Parathyroid adenoma (tissue), 2 donors: ENCODE data around the gene SLC16A9.
A peak's percentile ranks its signal among the peaks of the same experiment; 100 is the strongest.

ENCODE experiments used
- H2AFZ ChIP-seq: fragments of 300-600 bp; sonication (generic); one replicate; pipeline ENCODE4 v1.7.0; 2017; ENCODE audit warnings: antibody characterized with exemption, mild to moderate bottlenecking
- H3K27ac ChIP-seq: fragments of 300-600 bp; sonication (generic); one replicate; pipeline ENCODE4 v1.7.0; 2017
- H3K27me3 ChIP-seq: fragments of 300-600 bp; sonication (generic); one replicate; pipeline ENCODE4 v1.7.0; 2017; ENCODE audit warnings: low read length; ENCODE audit not compliant: control insufficient read depth, insufficient read depth
- H3K36me3 ChIP-seq: fragments of 300-600 bp; sonication (generic); one replicate; pipeline ENCODE4 v1.7.0; 2017; ENCODE audit warnings: low read length; ENCODE audit not compliant: control insufficient read depth, insufficient read depth
- H3K4me1 ChIP-seq: fragments of 300-600 bp; sonication (generic); one replicate; pipeline ENCODE4 v1.7.0; 2017; ENCODE audit warnings: control low read depth
- H3K4me2 ChIP-seq: fragments of 300-600 bp; sonication (generic); one replicate; pipeline ENCODE4 v1.7.0; 2017; ENCODE audit warnings: low read length
- H3K4me3 ChIP-seq: fragments of 300-600 bp; sonication (generic); one replicate; pipeline ENCODE4 v1.7.0; 2017; ENCODE audit warnings: low read depth, low read length
- H3K79me2 ChIP-seq: fragments of 300-600 bp; sonication (generic); one replicate; pipeline ENCODE4 v1.7.0; 2017; ENCODE audit warnings: control low read depth
- H3K9ac ChIP-seq: fragments of 300-600 bp; sonication (generic); one replicate; pipeline ENCODE4 v1.7.0; 2017; ENCODE audit warnings: mild to moderate bottlenecking
- H3K9me3 ChIP-seq: fragments of 300-600 bp; sonication (generic); one replicate; pipeline ENCODE4 v1.7.0; 2017; ENCODE audit warnings: low read length; ENCODE audit not compliant: control insufficient read depth
- CTCF ChIP-seq: fragments of 300-600 bp; sonication (generic); IDR thresholded peaks from one replicate; pipeline ENCODE4 v1.7.0; 2017; ENCODE audit warnings: antibody characterized with exemption, mild to moderate bottlenecking
- donor health status: primary hyperparathyroidism.

SLC16A9 gene

GRCh38 chr10:59709395-59710125 is at the start of gene SLC16A9:
TSS of gene SLC16A9 (minus strand) at chr10:59709850. CDS start at chr10:59684291, 25,559 bp downstream.
- Histone ChIP-seq H3K27me3 (no peaks in the 10 kb centered on the region), H3K4me2 (peak within 1 kb of the TSS; percentile 76), H3K27ac (peak within 1 kb of the TSS; percentile 40), H3K9ac (no peak within 1 kb of the TSS), H2AFZ (peak within 1 kb of the TSS; percentile 79), H3K36me3 (no peaks in the 10 kb centered on the region), H3K79me2 (no peaks in the 10 kb centered on the region), H3K9me3 (no peaks in the 10 kb centered on the region), H3K4me1 (no peaks in the 10 kb centered on the region), H3K4me3 (peak within 1 kb of the TSS; percentile 66)
- peak; percentile 40 for TF ChIP-seq CTCF

- Histone ChIP-seq H3K36me3 (no peaks in the 10 kb centered on the region), H3K4me2 (no peak overlapping the region), H3K27ac (no peak overlapping the region), H3K9me3 (no peaks in the 10 kb centered on the region), H3K9ac (no peak overlapping the region), H3K4me1 (no peaks in the 10 kb centered on the region), H2AFZ (no peak overlapping the region), H3K4me3 (no peak overlapping the region), H3K79me2 (no peaks in the 10 kb centered on the region), H3K27me3 (no peaks in the 10 kb centered on the region)
- TF ChIP-seq CTCF: no peak
These were observed 48.3 kb upstream of the SLC16A9 start for GRCh38 chr10:59757966-59758365.

GRCh38 chr10:59754951-59755350 is 45.3 kb upstream of the SLC16A9 start:
- no peak overlapping the region for H3K9ac ChIP-seq
- no peak for TF ChIP-seq CTCF
- H3K79me2 ChIP-seq: no peaks in the 10 kb centered on the region
- H3K9me3 ChIP-seq: no peaks in the 10 kb centered on the region
- no peak overlapping the region for H3K4me3 ChIP-seq
- H3K27me3 ChIP-seq: no peaks in the 10 kb centered on the region
- no peaks in the 10 kb centered on the region for H3K4me1 ChIP-seq
- no peak overlapping the region for H3K4me2 ChIP-seq
- H2AFZ ChIP-seq: no peak overlapping the region
- no peak overlapping the region for H3K27ac ChIP-seq
- no peaks in the 10 kb centered on the region for H3K36me3 ChIP-seq

GRCh38 chr10:59753267-59753666 is 43.6 kb upstream of the SLC16A9 start, which contains the start of gene MRLN:
TSS of gene MRLN (minus strand) at chr10:59753455.
- H3K36me3 ChIP-seq: no peaks in the 10 kb centered on the region
- H3K27me3 ChIP-seq: no peaks in the 10 kb centered on the region
- H3K9me3 ChIP-seq: no peaks in the 10 kb centered on the region
- no peak within 1 kb of the TSS for H3K27ac ChIP-seq
- no peak within 1 kb of the TSS for H3K4me3 ChIP-seq
- H3K9ac ChIP-seq: no peak within 1 kb of the TSS
- H3K4me1 ChIP-seq: no peaks in the 10 kb centered on the region
- H3K4me2 ChIP-seq: no peak within 1 kb of the TSS
- no peak for TF ChIP-seq CTCF
- H2AFZ ChIP-seq: no peak within 1 kb of the TSS
- H3K79me2 ChIP-seq: no peaks in the 10 kb centered on the region
